ENCODE data around the gene PTTG1. TPM values are rescaled to one million over a fixed set of nuclear protein-coding genes. Genes with fewer than 3 reads are reported as not detected.

Gene PTTG1
- polyA plus RNA-seq (49.0 to 237 TPM (median 112 TPM) in 3 replicates), polyA minus RNA-seq (13.2 to 39.5 TPM (median 20.6 TPM) in 3 replicates)
- 12.4 TPM for polyA plus RNA-seq (2011; ENCODE audit: low read depth)
- 74.1 and 81.9 TPM in 2 replicates for polyA plus RNA-seq (2011; cell fraction: cytosol; rRNA removed)
- polyA plus RNA-seq (2011; cell fraction: nucleus; rRNA removed) = 44.1 and 85.2 TPM in 2 replicates
- 43.5 and 79.1 TPM in 2 replicates for polyA plus RNA-seq (2012; ENCODE audit: low replicate concordance)
- polyA minus RNA-seq (2011; cell fraction: cytosol; rRNA and poly(A)+ RNA removed) = 15.5 TPM
- polyA minus RNA-seq (2011; cell fraction: nucleus; rRNA and poly(A)+ RNA removed) = 5.9 and 8.5 TPM in 2 replicates

- peak within 1 kb of the TSS; percentile 81 for H3K9ac ChIP-seq (ENCODE audit: control insufficient read depth, extremely low read depth, insufficient read depth, low read length)
- H3K9me1 ChIP-seq (ENCODE audit: control insufficient read depth, extremely low read depth, insufficient read depth, low read length) = no peaks in the 10 kb centered on the region
- FAIRE-seq (peak; percentile 89), DNase-seq (ENCODE audit: low read depth, low spot score) (peak; percentile 76)
- dilution Hi-C loops (cut with MboI; ENCODE audit: extremely low pct_ligation_motif_present, low sequenced_read_pairs) = no loop called here
- peaks cover 2 to 16% of the 10 kb centered on the region in 2 experiments for H3K36me3 ChIP-seq (ENCODE audit: control insufficient read depth in 2 of 2, extremely low read depth in 1 of 2, insufficient read depth in 2 of 2, low read length in 2 of 2)
- H3K4me3 ChIP-seq (ENCODE audit: control insufficient read depth in 2 of 3, extremely low read depth in 1 of 3, insufficient read depth in 2 of 3, low read depth in 1 of 3, low read length in 3 of 3) = peak within 1 kb of the TSS; percentile 62 to 87 (median 79)
- H3K9me3 ChIP-seq (ENCODE audit: control insufficient read depth, low read depth, low read length) = no peaks in the 10 kb centered on the region
- TF ChIP-seq EZH2 (IDR thresholded peaks at IDR 0.05; ENCODE audit: low read length) (no peak), CTCF (optimal IDR thresholded peaks at IDR 0.05 in 1 of 3, IDR thresholded peaks at IDR 0.05 in 1 of 3, conservative IDR thresholded peaks at IDR 0.05 in 1 of 3; ENCODE audit: extremely low read depth in 1 of 3, insufficient read depth in 2 of 3, low read length in 3 of 3) (no peak)
- peak within 1 kb of the TSS; percentile 52 for H2AFZ ChIP-seq (ENCODE audit: control insufficient read depth, low read length)
- peaks cover 45% of the 10 kb centered on the region for H3K79me2 ChIP-seq (ENCODE audit: control insufficient read depth, insufficient read depth, low read length)
- H3K27ac ChIP-seq (ENCODE audit: control insufficient read depth, insufficient read depth, low read length) = peak within 1 kb of the TSS; percentile 90
- no peaks in the 10 kb centered on the region for H3K27me3 ChIP-seq (ENCODE audit: control insufficient read depth, extremely low read depth, insufficient read depth, low read length)
- peaks cover 42% of the 10 kb centered on the region for H3K4me1 ChIP-seq (ENCODE audit: control insufficient read depth, extremely low read depth, insufficient read depth, low read length)
- H3K4me2 ChIP-seq (ENCODE audit: control insufficient read depth, extremely low read depth, insufficient read depth, low read depth, low read length) = peak within 1 kb of the TSS; percentile 97
- no peaks in the 10 kb centered on the region for H4K20me1 ChIP-seq (ENCODE audit: control insufficient read depth, extremely low read depth, insufficient read depth, low read length)
Measured at GRCh38 chr5:160421625-160422258, at the start of gene PTTG1. TSS of gene PTTG1 (plus strand) at chr5:160421855. CDS start at chr5:160422313, 458 bp downstream.

GRCh38 chr5:160375166-160375565, 46.5 kb upstream of the PTTG1 start:
- peaks cover 11% of the 10 kb centered on the region for H3K27me3 ChIP-seq (ENCODE audit: control insufficient read depth, extremely low read depth, insufficient read depth, low read length)

More at GRCh38 chr5:160375166-160375565, 46.5 kb upstream of the PTTG1 start:
- DNase-seq (ENCODE audit: low read depth, low spot score) = no peak
- no peaks in the 10 kb centered on the region for H3K9me1 ChIP-seq (ENCODE audit: control insufficient read depth, extremely low read depth, insufficient read depth, low read length)
- H3K9ac ChIP-seq (ENCODE audit: control insufficient read depth, extremely low read depth, insufficient read depth, low read length) = no peak overlapping the region
- no peak overlapping the region for H2AFZ ChIP-seq (ENCODE audit: control insufficient read depth, low read length)
- H3K36me3 ChIP-seq (ENCODE audit: control insufficient read depth in 2 of 2, extremely low read depth in 1 of 2, insufficient read depth in 2 of 2, low read length in 2 of 2) = no peaks in the 10 kb centered on the region
- H3K4me1 ChIP-seq (ENCODE audit: control insufficient read depth, extremely low read depth, insufficient read depth, low read length) = peaks cover 4% of the 10 kb centered on the region
- no peak for FAIRE-seq
- H3K27ac ChIP-seq (ENCODE audit: control insufficient read depth, insufficient read depth, low read length) = no peak overlapping the region
- no peak overlapping the region for H3K4me2 ChIP-seq (ENCODE audit: control insufficient read depth, extremely low read depth, insufficient read depth, low read depth, low read length)
- TF ChIP-seq CTCF (optimal IDR thresholded peaks at IDR 0.05 in 1 of 3, IDR thresholded peaks at IDR 0.05 in 1 of 3, conservative IDR thresholded peaks at IDR 0.05 in 1 of 3; ENCODE audit: extremely low read depth in 1 of 3, insufficient read depth in 2 of 3, low read length in 3 of 3) (no peak), EZH2 (IDR thresholded peaks at IDR 0.05; ENCODE audit: low read length) (no peak)
- H3K9me3 ChIP-seq (ENCODE audit: control insufficient read depth, low read depth, low read length) = no peaks in the 10 kb centered on the region
- dilution Hi-C loops (cut with MboI; ENCODE audit: extremely low pct_ligation_motif_present, low sequenced_read_pairs) = no loop called here
- no peaks in the 10 kb centered on the region for H4K20me1 ChIP-seq (ENCODE audit: control insufficient read depth, extremely low read depth, insufficient read depth, low read length)
- H3K4me3 ChIP-seq (ENCODE audit: control insufficient read depth in 2 of 3, extremely low read depth in 1 of 3, insufficient read depth in 2 of 3, low read depth in 1 of 3, low read length in 3 of 3) = no peak overlapping the region
- H3K79me2 ChIP-seq (ENCODE audit: control insufficient read depth, insufficient read depth, low read length) = no peaks in the 10 kb centered on the region
